Panc1 (cell line): Measurements from ENCODE around the gene MST1. TPM values are rescaled to one million over a fixed set of nuclear protein-coding genes. Genes with fewer than 3 reads are reported as not detected.

Experiments
- total RNA-seq: library from RNA; stranded (reverse); gene quantifications from one replicate; pipeline ENCODE4 v1.2.1, GENCODE V29; 2021; ENCODE audit not compliant: unreplicated experiment

Gene MST1
- total RNA-seq, 1 experiment from 2014 or later, result 14.0 TPM

Other genes starting within 250 kb of the MST1 start
- 160 TPM for gene DAG1, start 219.2 kb downstream of the MST1 start, total RNA-seq
- gene BSN, start 135.0 kb downstream of the MST1 start, total RNA-seq, result 0.87 TPM
- gene APEH, start 15.1 kb downstream of the MST1 start, total RNA-seq, result 131 TPM
- gene RNF123, start 83 bp upstream of the MST1 start, total RNA-seq, result 23.1 TPM
- 0.72 TPM for gene AMIGO3, start 30.2 kb upstream of the MST1 start, total RNA-seq
- gene GMPPB, start 34.5 kb upstream of the MST1 start, total RNA-seq, result 28.4 TPM
- 39.8 TPM for gene IP6K1, start 97.1 kb upstream of the MST1 start, total RNA-seq
- not detected for gene CDHR4, start 110.4 kb upstream of the MST1 start, total RNA-seq
- 2.2 TPM for gene INKA1, start 113.8 kb upstream of the MST1 start, total RNA-seq
- 12.5 TPM for gene UBA7, start 124.5 kb upstream of the MST1 start, total RNA-seq
- 18.5 TPM for gene TRAIP, start 167.1 kb upstream of the MST1 start, total RNA-seq
- 0.85 TPM for gene CAMKV, start 180.4 kb upstream of the MST1 start, total RNA-seq
- 27.5 TPM for gene MST1R, start 214.4 kb upstream of the MST1 start, total RNA-seq
- gene MON1A, start 240.3 kb upstream of the MST1 start, total RNA-seq, result 12.9 TPM